22Rv1 (cell line): ENCODE results near the gene VWA8.

Experiments
- CTCF ChIP-seq: fragments of 450-650 bp; IDR thresholded peaks from 2 replicates; pipeline ENCODE4 v1.5.1; 2017; ENCODE audit warnings: mild to moderate bottlenecking
- ZFX ChIP-seq: fragments of 450-650 bp; IDR thresholded peaks from 2 replicates; pipeline ENCODE4 v1.6.1; 2017; ENCODE audit warnings: antibody characterized with exemption, borderline replicate concordance

DNA sequence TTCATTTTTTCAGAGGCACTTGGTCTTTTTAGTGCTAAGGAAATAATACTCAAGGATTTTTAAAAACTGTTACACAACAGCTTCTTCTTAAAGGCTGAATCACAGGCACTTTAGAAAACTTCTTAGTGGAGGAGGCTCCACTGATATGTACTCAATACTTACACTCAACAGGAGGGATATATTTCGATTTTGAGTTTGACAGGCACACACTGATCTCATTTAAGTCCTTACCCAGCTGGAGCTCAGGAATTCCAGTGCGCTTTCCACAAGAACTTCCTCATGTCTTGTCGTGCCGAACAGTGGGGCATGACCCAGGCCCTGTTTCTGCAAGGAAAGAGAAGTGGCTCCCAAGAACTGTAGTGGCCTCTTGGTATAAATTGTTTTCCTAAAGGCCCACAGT lies 399.7 kb downstream of the VWA8 start:
- TF ChIP-seq ZFX, result no peak
- no peak for TF ChIP-seq CTCF
